K562 (cell line): ENCODE data around the gene ZFAND6.

Experiments
- BACH1 ChIP-seq: fragments of 200-800 bp; sonication (Bioruptor generic); IDR thresholded peaks from 2 replicates; pipeline ENCODE4 v1.6.1; 2016; ENCODE audit warnings: missing genetic modification characterization, missing compliant biosample characterization
- EHMT2 ChIP-seq: fragments of 450-650 bp; IDR thresholded peaks from 2 replicates; pipeline ENCODE4 v1.6.1; 2018; ENCODE audit warnings: antibody characterized with exemption
- ZKSCAN1 ChIP-seq: fragments of 150-350 bp; IDR thresholded peaks from 2 replicates; pipeline ENCODE4 v1.6.1; 2016; ENCODE audit warnings: low read depth, low read length
- ZNF121 ChIP-seq: sonication (generic); formaldehyde crosslinking; conservative IDR thresholded peaks from 2 replicates; pipeline ENCODE4 v1.8.0; 2022; ENCODE audit warnings: missing genetic modification reagents

GRCh38 chr15:80179025-80179759 is 119.7 kb downstream of the ZFAND6 start:
- no peak for TF ChIP-seq ZKSCAN1
- no peak for TF ChIP-seq BACH1 (tag)
- no peak for TF ChIP-seq EHMT2
- TF ChIP-seq ZNF121 (CRISPR knock-in tag), result no peak
